ENCODE measurements around the gene HP. TPM values are rescaled to one million over a fixed set of nuclear protein-coding genes. Genes with fewer than 3 reads are reported as not detected.

HP gene
- total RNA-seq, 1 experiment from 2014 or later = not detected

DNA sequence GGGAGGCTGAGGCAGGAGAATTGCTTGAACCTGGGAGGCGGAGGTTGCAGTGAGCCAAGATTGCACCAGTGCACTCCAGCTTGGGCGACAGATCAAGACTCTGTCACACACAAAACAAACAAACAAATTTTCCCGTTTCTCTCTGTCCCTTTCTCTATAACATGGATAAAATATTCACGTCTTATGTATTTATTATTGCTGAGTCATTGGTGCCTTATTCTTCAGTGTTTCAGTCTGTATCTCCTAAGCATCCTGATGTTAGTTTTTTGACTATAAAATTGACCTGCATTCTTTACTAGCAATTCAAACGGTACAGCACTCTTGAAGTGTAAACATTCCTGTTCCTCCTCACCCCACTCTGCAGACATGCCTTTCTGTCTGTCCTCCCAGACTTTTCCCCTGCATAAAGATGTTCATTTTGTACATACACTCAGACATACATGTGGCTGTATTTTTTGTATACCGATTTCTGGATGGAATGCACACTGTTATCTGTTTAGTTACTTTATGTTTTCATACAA, 29.4 kb upstream of the HP start:
- Mint-ChIP-seq H3K4me3 (ENCODE audit: low read depth, unreplicated experiment) (no peak overlapping the region), H3K27ac (ENCODE audit: unreplicated experiment) (no peak overlapping the region), H3K36me3 (ENCODE audit: insufficient read depth, unreplicated experiment) (peaks cover 26% of the 10 kb centered on the region), H3K27me3 (ENCODE audit: unreplicated experiment) (no peaks in the 10 kb centered on the region), H3K4me1 (ENCODE audit: low read depth, unreplicated experiment) (no peaks in the 10 kb centered on the region), H3K9me3 (ENCODE audit: low read depth, unreplicated experiment) (no peaks in the 10 kb centered on the region)
- no TSS peak for BruUV-seq (replicated peaks)
- CTCF ChIA-PET = no interaction called here
- TF ChIP-seq, protein P1, sequence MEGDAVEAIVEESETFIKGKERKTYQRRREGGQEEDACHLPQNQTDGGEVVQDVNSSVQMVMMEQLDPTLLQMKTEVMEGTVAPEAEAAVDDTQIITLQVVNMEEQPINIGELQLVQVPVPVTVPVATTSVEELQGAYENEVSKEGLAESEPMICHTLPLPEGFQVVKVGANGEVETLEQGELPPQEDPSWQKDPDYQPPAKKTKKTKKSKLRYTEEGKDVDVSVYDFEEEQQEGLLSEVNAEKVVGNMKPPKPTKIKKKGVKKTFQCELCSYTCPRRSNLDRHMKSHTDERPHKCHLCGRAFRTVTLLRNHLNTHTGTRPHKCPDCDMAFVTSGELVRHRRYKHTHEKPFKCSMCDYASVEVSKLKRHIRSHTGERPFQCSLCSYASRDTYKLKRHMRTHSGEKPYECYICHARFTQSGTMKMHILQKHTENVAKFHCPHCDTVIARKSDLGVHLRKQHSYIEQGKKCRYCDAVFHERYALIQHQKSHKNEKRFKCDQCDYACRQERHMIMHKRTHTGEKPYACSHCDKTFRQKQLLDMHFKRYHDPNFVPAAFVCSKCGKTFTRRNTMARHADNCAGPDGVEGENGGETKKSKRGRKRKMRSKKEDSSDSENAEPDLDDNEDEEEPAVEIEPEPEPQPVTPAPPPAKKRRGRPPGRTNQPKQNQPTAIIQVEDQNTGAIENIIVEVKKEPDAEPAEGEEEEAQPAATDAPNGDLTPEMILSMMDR (IDR thresholded peaks at IDR 0.05; ENCODE audit: unreplicated experiment) = no peak
- intact Hi-C loops (cut with micrococcal nuclease; ENCODE audit: unreplicated experiment) = no loop called here
- DNase-seq = no peak

DNA sequence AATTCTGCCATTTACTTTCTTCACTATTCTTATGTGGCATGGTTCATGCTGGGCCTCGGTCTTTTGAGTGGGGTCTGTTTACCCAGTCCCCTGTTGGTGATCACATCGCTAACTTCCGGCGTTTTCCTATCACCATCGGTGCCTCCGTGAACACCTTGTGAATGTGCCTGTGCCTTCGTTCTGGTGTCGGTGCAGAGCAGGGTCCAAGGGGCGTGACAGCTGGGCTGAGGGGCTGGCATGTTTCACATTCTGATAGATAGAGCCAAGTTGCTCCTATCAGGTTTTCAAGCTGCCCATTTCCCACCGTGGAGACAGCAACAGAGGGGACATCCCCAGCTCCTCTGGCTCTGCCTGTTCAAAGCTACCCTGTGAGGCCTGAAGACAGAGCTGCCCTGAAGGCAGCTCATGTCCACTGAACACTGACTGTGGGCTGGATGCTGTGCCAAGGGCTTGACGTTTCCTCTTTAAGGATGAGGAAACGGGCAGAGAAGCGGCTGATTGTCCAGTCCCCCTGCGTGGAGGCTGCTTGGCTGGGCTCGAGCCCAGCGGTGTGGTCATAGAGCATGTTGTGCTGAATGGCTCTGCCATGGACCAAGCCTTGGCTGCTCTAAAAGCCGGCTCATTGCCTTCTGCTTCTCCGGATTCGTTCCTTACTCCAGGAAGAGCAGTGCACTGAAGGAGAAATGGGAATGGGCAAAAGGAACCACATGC, 28.7 kb upstream of the HP start:
- TF ChIP-seq, protein P1 (IDR thresholded peaks at IDR 0.05; ENCODE audit: unreplicated experiment) = no peak
- no peak overlapping the region for H3K4me3 Mint-ChIP-seq (ENCODE audit: low read depth, unreplicated experiment)
- CTCF ChIA-PET = no interaction called here
- H3K9me3 Mint-ChIP-seq (ENCODE audit: low read depth, unreplicated experiment) = no peaks in the 10 kb centered on the region
- H3K27ac Mint-ChIP-seq (ENCODE audit: unreplicated experiment) = no peak overlapping the region
- H3K36me3 Mint-ChIP-seq (ENCODE audit: insufficient read depth, unreplicated experiment) = peaks cover 26% of the 10 kb centered on the region
- intact Hi-C loops (cut with micrococcal nuclease; ENCODE audit: unreplicated experiment) = no loop called here
- BruUV-seq (replicated peaks) = no TSS peak
- no peaks in the 10 kb centered on the region for H3K4me1 Mint-ChIP-seq (ENCODE audit: low read depth, unreplicated experiment)
- DNase-seq = no peak
- no peaks in the 10 kb centered on the region for H3K27me3 Mint-ChIP-seq (ENCODE audit: unreplicated experiment)

DNA sequence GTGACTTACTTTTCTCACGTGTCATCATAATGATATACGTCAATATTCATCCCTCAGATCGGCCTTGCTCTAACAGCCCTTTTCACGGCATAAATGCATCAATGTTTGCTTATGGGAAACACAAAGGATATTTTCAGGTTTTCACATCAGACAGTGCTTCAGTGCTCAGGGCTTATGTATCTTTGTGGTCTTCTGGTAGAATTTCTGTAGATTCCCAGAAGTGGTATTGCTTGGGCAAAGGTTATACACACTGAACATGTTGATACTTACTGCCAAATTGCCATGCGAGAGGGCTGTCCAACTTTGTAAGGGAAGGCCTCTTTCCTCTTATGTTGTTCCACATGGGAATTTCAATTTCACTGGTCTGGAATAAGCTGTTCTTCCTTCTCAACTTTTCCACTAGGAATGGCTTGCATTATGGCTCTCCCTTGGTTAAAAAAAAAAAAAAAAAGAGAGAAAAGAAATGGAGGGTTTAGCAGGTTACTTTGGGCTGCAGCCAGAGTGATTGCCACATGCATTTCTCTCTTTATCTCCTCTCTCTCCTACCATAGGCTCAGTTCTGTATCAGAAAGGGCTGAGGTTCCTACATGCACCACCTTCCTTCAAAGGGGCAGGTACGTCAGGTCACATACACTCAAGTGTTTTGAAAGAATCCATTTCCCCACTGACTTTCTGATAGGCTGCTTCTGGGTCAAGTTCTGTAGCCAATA, 26.5 kb upstream of the HP start:
- BruUV-seq (replicated peaks) = no TSS peak
- Mint-ChIP-seq H3K9me3 (ENCODE audit: low read depth, unreplicated experiment) (no peaks in the 10 kb centered on the region), H3K27me3 (ENCODE audit: unreplicated experiment) (no peaks in the 10 kb centered on the region), H3K4me3 (ENCODE audit: low read depth, unreplicated experiment) (no peak overlapping the region), H3K27ac (ENCODE audit: unreplicated experiment) (no peak overlapping the region), H3K36me3 (ENCODE audit: insufficient read depth, unreplicated experiment) (peaks cover 7% of the 10 kb centered on the region), H3K4me1 (ENCODE audit: low read depth, unreplicated experiment) (no peaks in the 10 kb centered on the region)
- no peak for DNase-seq
- CTCF ChIA-PET = no interaction called here
- TF ChIP-seq, protein P1 (IDR thresholded peaks at IDR 0.05; ENCODE audit: unreplicated experiment) = no peak
- intact Hi-C loops (cut with micrococcal nuclease; ENCODE audit: unreplicated experiment) = no loop called here

DNA sequence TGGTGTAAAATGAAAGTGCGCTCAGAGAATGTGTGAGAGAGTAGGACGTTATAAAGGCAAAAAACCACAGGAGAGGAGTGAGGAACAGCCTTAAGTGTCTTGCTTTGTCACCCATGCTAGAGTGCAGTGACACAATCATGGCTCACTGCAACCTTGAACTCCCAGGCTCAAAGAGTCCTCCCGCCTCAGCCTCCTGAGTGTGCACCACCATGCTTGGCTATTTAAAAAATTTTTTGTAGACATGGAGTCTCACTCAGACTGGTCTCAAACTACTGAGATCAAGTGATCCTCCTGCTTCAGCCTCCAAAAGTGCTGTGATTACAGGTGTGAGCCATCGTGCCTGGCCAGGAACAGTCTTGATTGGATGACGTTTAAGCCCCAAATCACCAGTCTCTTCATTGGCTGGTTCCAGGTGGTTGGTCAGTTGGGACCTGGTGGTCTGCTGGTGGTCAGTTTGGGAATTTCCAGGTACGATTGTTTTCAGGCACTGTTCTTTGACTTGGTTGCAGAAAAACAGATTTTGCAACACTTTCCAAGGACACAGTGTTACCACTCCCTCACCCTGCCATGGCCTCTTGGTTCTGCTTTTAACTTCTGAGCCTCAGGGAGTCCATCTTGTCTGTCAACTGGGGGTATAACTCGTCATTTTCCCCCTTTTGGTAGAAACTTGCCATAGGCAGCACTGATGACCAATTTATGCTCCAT, 24.6 kb upstream of the HP start:
- Mint-ChIP-seq H3K9me3 (ENCODE audit: low read depth, unreplicated experiment) (no peaks in the 10 kb centered on the region), H3K4me3 (ENCODE audit: low read depth, unreplicated experiment) (no peak overlapping the region), H3K27ac (ENCODE audit: unreplicated experiment) (no peak overlapping the region), H3K36me3 (ENCODE audit: insufficient read depth, unreplicated experiment) (peaks cover 7% of the 10 kb centered on the region), H3K27me3 (ENCODE audit: unreplicated experiment) (no peaks in the 10 kb centered on the region), H3K4me1 (ENCODE audit: low read depth, unreplicated experiment) (no peaks in the 10 kb centered on the region)
- TF ChIP-seq, protein P1 (IDR thresholded peaks at IDR 0.05; ENCODE audit: unreplicated experiment) = no peak
- no peak for DNase-seq
- intact Hi-C loops (cut with micrococcal nuclease; ENCODE audit: unreplicated experiment) = no loop called here
- CTCF ChIA-PET = no interaction called here
- BruUV-seq (replicated peaks) = no TSS peak
